NCI-H526 (cell line): Measurements from ENCODE around the gene CDC14A.
"Not testable (repeated sequence)": the region's sequence is repeated elsewhere in the genome, so short reads cannot be mapped to it uniquely, and the experiment has no call there.

Source experiments
- DNase-seq, 2 experiments: peaks; one replicate each; lab custom pipeline; 2025; lab: John Stamatoyannopoulos, UW

The CDC14A gene

DNA sequence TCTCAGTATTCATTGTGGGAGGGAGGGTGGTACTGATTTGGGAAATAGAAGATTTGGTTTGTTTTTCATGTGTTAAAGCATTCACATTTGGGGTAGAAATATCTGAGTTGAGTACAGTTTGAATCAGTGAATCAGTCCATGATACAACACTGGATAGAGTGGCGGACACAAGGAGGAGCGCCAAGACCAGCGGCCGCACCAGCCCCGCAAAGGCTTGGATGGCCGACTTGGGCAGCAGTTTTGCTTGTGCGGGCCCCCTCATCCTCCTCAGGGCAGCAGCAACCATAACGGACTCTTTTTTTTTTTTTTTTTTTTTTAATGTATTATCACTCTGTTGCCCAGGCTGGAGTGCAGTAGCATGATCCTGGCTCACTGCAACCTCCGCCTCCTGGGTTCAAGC is 20.0 kb upstream of the CDC14A start:
- DNase-seq: no peak

DNA sequence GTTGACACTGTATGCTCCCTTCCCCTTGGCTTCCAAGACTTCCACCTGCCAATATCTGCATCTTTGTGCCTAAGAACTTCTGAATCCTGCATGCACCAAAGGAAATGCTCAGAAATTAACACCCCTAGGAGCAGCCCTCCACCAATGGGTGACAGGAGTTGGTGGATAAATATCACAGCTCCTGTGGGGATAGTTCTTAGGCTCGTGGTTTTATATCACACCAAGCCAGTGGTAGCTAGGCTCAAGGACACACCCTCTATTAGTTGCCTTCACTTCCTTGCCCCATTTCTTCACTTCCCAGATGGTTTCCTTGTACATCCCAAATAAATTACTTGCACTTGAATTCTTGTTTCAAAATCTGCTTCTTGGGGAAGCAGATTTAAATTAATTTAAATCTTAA is 16.9 kb upstream of the CDC14A start:
- no peak for DNase-seq

DNA sequence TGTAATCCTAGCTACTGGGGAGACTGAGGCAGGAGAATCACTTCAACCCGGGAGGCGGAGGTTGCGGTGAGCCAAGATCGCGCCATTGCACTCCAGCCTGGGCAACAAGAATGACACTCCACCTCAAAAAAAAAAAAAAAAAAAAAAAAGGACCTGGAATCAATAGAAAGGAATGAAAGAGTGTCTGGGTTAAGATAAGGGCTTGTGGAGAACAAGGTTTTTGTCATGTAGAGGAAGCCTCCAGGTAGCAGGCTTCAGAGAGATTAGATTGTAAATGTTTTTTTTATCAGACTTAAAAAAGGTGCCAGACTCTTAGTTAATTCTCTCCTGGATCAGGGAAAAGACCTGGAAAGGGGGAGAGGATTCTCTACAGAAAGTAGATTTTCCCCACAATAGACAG is 14.4 kb upstream of the CDC14A start:
- DNase-seq: not testable (repeated sequence)

DNA sequence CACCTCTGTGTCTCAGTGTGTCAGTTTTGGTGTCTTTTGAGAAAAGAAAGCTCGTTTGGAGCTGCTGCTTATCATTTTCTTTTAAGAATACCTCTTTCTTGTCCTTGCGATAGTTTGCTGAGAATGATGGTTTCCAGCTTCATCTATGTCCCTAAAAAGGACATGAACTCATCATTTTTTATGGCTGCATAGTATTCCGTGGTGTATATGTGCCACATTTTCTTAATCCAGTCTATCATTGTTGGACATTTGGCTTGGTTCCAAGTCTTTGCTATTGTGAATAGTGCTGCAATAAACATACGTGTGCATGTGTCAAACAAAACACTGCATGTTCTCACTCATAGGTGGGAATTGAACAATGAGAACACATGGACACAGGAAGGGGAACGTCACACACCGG is 12.6 kb upstream of the CDC14A start:
- DNase-seq: not testable (repeated sequence)

DNA sequence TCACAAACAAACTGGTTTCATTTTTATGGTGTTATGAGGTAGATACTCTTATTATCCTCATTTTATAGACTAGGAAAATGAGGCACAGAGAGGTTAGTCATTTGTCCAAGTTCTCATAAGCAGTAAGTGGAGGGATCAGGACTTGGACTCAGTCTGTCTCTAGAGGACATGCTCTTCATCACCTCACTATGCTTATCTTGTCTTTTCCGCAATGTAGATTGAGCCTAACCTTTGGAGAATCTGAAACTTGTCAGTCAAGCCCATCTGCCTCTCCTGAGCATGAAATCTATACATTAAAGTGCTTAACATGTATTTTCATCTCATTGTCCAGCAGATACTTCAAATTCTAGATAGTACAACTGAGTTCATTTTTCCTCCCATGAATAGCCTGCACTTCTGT is 11.8 kb upstream of the CDC14A start:
- no peak for DNase-seq

DNA sequence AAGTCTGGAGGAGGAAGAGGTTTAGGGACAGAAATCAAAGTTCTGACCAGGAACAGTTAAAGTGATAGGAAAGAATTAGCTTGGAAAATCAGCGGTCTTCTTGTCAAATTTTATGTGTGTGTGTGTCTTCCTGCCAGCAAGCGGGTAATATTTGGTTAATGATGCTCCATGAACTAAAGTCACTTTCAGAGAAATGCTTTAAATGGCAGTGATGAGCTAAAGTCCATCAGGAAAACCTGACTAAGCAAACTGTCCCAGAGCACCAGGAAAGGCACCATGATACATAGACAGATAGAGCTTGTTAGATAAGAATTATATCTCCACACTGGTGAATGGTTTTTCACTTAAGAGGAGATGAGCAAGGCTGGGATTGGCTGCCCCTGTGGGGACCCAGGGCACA is 10.0 kb upstream of the CDC14A start:
- no peak for DNase-seq

DNA sequence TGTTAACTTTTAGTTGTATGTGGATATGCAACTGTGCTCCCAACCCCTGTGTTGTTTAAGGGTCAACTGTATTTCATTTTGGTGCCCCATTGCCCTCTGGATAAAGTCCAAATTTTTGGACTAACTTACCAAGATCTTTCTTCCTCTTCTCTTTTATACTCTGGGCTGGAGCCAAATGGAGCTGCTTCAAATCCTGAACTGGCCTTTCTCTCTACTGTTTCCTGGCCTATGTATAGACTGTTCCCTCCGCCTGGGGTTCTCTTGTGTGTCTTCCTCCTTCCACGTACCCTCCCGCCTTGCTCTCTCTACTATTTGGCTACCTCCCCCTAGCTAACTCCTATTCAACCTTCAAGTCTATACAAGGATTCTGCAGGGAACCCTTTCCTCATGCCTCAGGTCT is 8.4 kb upstream of the CDC14A start:
- no peak for DNase-seq

DNA sequence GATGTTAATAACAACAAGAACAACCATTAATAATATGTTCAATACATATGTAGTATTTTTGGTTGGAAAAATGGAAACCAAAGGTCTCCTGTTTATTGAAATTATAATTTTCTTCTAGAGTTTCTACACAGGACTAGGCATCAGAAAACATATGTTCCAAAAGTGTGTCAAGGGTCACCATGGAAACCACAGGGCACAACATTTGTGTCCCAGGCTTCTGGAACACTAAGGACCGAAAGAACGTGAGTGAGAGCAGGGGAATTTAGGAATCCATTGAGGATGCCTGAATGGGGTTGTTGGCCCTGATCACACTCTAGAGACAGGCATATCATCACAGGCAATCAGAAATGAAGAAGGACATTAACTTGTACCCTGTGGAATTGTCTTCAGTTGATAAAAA is 7.5 kb upstream of the CDC14A start:
- DNase-seq: no peak

DNA sequence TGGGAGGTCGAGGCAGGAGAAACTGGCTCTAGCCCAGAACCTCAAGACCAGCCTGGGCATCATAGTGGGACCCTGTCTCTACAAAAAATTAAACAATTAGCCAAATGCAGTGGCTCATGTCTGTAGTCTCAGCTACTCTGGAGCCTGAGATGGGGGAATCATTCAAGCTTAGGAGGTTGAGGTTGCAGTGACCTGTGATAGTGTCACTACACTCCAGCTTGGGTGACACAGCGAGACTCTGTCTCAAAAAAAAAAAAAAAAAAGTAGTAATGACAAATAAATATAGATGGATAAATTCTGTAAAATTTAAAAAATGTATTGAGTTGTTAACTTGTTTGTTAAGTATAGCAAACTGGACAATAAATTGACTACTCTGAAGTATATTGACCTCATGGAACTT is 5.9 kb upstream of the CDC14A start:
- DNase-seq: no peak

DNA sequence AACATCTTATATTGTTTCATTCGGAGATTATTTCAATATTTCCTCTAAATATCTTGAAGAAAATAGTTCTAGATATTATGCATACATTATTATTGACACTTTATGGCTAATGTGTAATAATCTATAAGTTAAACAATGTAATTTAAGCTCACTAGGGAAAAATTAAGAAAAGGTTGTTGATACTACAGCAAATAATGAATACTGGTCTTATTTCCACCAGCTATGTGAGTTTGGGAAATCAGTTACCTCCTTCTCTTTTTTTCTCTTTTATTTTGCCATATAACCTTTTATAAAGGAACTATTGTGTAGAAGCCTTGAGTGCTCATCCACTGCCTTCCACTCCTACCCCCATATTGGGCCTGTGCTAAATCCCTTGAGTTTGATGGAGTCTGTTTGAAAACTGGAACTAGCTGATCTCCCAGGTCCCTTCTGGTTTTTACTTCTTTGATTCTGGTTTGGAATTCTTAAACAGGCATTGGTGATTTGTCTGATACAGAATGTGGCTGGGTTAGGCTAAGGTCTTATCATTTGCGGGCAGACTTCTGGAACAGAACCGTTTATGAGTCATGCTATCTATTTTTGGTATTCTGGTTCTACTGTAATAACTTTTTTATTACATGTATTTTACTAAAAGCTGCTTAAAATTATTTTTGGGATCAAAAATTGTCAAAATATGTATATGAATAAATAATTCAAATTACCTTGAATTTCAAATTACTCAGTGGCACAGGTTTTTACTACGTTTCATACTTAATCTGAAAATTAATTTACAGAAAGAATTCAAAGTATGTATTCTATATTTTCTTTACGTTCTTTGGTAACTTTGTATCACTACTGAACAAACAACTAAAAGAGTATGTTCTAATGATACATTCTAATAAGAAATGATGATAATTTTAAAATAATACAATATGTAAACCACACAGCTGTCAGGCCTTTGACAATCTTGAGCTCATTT is 5.0 kb upstream of the CDC14A start:
- DNase-seq: no peak

DNA sequence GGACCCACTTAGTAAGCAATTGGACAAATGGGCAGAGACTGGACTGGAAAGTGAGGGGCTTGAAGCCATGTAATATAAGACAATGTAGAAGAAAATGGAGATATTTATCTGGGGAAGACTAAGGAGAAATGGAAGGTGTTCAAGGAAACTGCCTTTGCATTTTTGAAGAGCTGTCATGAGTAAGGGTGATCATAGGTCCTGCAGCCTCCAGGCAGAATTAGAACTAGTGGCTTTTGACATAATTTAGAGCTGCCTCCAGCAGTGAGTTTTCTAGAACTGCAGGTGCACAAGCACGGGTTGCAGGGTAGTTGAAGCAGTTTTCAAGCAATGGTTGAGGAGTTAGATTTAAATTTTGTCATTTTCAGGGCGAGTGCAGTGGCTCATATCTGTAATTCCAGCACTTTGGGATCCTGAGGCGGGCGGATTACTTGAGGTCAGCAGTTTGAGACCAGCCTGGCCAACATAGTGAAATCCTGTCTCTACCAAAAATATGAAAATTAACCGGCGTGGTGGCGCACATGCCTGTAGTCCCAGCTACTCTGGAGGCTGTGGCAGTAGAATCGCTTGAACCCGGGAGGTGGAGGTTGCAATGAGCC is 3.7 kb upstream of the CDC14A start:
- DNase-seq: no peak

DNA sequence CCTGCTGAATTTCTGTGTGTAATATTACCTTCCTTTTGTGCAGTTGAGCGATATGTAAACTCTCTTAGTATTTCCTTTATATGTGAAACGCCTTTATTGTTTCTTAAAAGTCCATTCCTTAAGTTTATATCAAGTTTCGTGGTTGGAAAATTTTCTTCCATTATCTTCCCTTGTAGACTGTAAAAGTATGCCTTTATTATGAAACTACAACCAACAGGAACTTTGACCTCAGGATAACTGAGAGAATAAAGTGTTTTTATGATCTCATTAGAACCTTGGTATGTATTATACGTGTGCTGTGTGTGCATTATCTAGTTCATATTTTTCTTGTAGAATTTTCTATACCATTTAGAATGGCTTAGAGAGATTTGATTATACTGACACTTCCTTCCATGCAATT is 3.1 kb upstream of the CDC14A start:
- no peak for DNase-seq

DNA sequence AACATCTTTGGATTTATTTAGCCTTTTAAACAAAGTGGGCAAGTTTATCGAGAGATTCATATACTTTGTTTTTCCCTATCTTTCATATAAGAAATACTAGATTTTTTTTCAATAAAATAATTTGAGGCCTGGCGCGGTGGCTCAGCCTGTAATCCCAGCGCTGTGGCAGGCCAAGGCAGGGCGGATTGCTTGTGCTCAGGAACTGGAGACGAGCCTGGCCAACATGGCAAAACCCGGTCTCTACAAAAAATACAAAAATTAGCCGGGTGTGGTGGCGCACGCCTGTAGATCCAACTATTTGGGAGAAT is 1.6 kb upstream of the CDC14A start:
- DNase-seq: peak in 1 of 2 experiments; percentile 34

DNA sequence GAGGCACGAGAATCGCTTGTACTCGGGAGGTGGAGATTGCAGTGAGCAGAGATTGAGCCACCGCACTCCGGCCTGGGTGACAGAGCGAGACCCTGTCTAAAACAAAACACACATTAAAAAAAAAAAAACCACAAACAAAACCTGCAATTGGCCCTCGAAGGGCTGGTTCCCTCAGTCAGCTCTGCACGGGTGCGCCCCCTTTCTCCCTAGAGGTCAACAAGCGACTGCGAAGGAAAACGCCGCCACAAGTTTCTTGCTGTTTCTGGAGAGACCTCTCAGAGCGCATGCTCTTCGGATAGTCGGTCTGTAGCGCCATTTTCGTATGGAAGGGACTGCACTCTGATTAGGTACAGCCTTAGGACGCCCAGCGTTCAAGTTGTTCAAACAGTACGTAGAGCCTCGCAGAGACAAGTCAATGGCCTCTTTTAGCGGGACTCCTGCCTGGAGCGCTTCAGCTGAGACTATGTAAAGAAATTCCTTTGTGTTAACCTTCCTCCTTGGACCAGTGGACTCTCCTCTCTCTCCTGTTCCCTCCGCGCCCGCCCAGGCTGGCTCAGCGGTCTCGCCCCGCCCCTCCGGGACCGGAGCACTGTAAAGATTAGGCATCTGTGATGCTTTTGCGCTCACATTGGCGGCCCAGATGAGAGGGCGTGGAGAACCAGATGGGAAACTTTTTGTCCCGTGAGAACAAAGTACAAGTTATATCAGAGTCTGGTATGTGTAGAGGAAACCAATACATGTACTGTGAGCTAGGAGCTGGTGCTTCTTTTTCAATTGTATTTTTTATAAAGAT is 1.0 kb upstream of the CDC14A start:
- peak; percentile 89 to 90 for DNase-seq

DNA sequence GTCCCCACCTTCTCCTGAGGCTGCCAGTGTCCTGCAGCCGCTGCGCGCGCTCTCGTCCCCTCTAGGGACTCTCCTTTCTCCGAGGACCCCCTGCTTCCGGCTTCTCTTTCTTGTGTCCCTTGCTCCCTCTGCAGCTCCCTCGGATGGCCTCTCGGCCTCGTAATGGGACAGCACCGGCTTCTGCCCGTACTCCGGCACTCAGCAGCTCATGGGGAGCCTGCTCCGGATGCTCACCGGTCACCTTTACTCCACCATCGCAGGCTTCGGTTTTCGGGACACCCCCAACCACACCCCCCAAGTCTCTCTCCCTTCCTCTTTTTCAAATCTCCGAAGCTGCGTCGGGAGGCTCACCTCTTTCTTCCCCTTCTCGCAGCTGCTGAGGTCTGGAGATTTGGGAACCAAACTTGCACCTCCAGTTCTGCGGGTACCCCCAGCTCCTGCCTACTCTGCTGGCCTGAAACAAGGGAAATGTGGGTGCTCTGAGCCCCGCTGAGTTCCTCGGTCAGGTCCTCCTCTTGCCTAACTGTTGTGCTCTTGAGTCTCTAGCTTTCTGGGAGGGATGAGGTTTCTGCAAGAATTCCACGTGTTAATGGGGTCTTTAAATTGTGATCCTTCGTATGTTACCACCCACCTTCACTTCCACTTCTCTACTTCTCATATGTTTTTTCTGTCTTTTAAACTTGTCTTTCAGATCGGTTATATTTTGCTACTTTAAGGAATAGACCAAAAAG is 930 bp downstream of the CDC14A start:
- peak; percentile 11 to 62 for DNase-seq

DNA sequence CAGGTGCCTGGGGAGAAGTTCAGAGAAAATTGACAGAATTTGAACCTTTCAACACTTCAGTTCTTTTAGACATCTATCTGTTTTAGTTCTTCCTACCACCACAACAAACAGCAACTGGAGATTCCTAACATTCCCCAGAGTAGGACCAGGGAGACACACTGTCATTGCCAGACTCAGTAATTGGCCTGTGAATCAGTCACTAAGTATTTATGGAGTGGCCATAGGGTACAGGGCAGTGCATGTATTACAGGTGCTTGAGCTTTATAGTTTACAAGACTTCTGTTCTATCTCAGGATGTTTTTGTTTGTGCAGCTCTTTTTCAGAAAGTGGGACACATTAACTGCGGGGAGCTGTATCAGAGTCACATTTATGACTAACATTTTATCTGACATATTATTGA is 1.7 kb downstream of the CDC14A start:
- peak in 1 of 2 experiments; percentile 14 for DNase-seq

DNA sequence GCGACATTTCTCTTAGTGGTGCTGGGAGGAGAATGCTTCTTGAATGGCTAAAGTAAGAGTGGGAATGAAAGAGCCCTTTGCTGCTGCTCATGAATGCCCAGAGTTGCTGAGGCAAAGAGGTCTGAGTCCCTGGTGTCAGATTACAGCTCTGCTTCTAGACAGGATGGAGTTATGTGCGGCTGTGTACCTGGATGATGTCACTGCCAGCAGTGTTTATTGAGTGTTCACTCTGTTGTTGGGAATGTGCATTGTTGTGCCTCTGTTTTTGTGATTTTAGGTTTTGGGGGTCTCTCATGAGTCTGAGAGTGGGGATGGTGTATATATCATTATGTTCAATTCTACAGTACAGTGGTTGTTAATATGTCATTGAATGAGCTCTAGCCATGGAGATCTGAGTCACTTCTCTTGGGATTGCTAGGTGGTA is 2.7 kb downstream of the CDC14A start:
- peak; percentile 69 to 84 for DNase-seq

DNA sequence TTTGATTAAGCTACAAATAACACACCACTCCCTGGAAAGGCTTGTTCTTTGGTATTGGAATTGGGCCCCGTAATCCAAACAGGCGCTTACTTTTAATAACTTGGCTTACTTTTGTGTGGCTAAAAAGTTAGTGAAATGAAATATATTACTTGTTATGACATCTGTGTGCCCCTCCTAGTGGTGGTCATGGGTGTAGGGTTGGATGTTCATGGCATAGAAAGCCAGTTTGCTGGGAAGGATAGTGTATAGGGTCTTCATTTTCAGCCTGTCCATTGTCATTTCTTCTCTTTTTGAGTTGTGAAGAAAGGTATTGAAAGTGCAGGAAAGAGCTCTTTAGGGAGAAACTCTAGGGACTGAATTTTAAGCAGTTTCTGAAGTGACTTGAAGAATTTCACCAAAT is 5.9 kb downstream of the CDC14A start:
- no peak for DNase-seq

DNA sequence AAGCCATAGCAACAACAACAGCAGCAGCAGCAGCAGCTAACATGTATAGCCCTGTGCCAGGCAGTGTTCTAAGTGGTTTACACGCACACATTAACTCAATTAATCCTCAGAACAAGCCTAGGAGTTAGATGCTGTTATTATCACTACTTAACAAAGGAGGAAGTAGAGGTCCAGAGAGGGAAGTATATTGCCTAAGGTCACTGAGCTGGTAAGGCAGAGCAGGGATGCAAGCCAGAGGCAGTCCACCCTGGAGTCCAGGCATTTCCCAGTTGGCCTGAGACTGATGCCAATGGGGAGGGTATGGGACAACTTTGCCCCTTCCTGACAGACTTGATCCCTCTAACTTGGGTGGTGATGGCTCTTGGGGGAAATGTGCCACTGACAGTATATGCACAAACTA is 6.8 kb downstream of the CDC14A start:
- DNase-seq: no peak

DNA sequence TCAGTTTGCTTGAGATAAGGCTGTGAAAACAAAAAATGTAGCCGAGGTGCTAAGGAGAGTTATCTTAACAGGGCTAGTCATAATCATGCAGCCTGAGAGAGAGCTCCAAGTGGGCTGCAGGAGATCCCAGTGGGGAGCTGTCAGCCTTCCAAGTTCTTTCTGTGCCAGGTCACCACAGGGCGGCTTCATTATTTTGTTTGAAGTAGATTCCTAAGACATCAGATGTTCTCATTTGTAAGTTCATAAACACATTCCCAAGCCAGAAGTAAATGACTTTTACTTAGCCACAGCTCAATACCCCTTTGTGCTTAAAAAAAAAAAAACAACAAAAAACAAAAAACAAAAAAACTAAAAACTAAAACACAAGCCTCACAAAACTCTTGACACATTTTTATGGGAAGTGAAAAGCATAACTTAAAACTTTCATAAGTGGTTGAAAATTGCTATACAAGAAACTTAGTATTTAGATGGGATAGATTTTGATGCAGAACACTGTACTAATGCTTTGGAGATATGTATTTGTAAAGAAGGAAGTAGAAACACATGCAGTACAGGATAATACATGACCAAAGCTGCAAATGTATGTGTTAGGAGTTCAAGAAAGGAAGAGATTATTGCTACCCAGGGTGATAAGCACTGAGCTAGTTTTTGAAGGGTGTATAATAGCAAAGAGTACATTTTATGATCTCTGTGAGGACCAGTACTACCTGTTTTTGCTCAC is 8.6 kb downstream of the CDC14A start:
- no peak for DNase-seq

DNA sequence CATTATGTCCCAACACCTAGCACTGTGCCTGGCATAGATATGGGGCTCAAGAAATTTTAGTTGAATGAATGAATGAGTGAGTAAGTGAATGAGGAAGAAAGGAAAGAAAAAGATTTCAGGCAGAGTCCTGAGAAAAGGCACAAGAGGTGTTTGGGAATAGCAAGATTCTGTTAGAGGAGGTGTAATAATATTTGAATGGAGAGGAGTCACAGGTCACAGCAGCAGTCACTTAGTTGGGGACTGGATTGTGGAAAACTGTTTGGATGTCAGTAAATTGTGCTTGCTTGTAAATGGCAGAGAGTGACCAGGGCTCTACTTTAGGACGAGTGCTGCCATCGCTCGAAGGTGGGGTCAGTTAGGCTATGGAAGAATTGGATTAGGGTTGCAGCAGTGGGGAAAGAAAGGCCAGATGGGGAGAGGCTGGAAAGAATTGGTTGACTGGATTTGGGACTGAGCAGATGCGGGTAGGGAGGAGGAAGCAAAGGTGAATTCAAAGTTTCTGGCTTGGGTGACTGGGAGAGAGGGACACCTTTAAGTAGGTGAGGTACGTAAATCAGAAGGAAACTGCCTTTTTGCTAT is 9.3 kb downstream of the CDC14A start:
- no peak for DNase-seq
